ENCODE measurements around the gene DPYSL4.

DPYSL4 gene

GRCh38 chr10:132167041-132167674 lies 19.6 kb upstream of the DPYSL4 start:
- H3K27ac ChIP-seq (ENCODE audit: low read length), result no peak overlapping the region
- H3K4me1 ChIP-seq (ENCODE audit: insufficient read depth, low read length), result peaks cover 3% of the 10 kb centered on the region; the same call in 1 of the 2 replicates
- no peaks in the 10 kb centered on the region for H3K27me3 ChIP-seq (ENCODE audit: insufficient read depth, low read length)
- H3K4me3 ChIP-seq (ENCODE audit: low read length), result no peak overlapping the region
- no peaks in the 10 kb centered on the region for H3K9me3 ChIP-seq (ENCODE audit: insufficient read depth, low read depth, low read length)
- H3K9ac ChIP-seq (ENCODE audit: low read depth, low read length), result no peak overlapping the region
- H3K36me3 ChIP-seq (ENCODE audit: insufficient read depth, low read depth, low read length), result no peaks in the 10 kb centered on the region

- Histone ChIP-seq H3K27me3 (ENCODE audit: insufficient read depth, low read length) (no peaks in the 10 kb centered on the region), H3K9ac (ENCODE audit: low read depth, low read length) (no peak overlapping the region), H3K9me3 (ENCODE audit: insufficient read depth, low read depth, low read length) (no peaks in the 10 kb centered on the region), H3K4me3 (ENCODE audit: low read length) (no peak overlapping the region), H3K4me1 (ENCODE audit: insufficient read depth, low read length) (peaks cover 1% of the 10 kb centered on the region; the same call in 1 of the 2 replicates), H3K27ac (ENCODE audit: low read length) (no peak overlapping the region), H3K36me3 (ENCODE audit: insufficient read depth, low read depth, low read length) (no peaks in the 10 kb centered on the region)
Measured at GRCh38 chr10:132167976-132168375, 18.8 kb upstream of the DPYSL4 start.

- Histone ChIP-seq H3K9me3 (ENCODE audit: insufficient read depth, low read depth, low read length) (no peaks in the 10 kb centered on the region), H3K9ac (ENCODE audit: low read depth, low read length) (no peak overlapping the region), H3K36me3 (ENCODE audit: insufficient read depth, low read depth, low read length) (no peaks in the 10 kb centered on the region), H3K27me3 (ENCODE audit: insufficient read depth, low read length) (no peaks in the 10 kb centered on the region), H3K4me1 (ENCODE audit: insufficient read depth, low read length) (no peaks in the 10 kb centered on the region), H3K4me3 (ENCODE audit: low read length) (no peak overlapping the region), H3K27ac (ENCODE audit: low read length) (no peak overlapping the region)
Measured at GRCh38 chr10:132168571-132169030, 18.1 kb upstream of the DPYSL4 start.

- no peaks in the 10 kb centered on the region for H3K27me3 ChIP-seq (ENCODE audit: insufficient read depth, low read length)
- no peak overlapping the region for H3K27ac ChIP-seq (ENCODE audit: low read length)
- H3K4me3 ChIP-seq (ENCODE audit: low read length), result no peak overlapping the region
- H3K9me3 ChIP-seq (ENCODE audit: insufficient read depth, low read depth, low read length), result no peaks in the 10 kb centered on the region
- no peak overlapping the region for H3K9ac ChIP-seq (ENCODE audit: low read depth, low read length)
- H3K36me3 ChIP-seq (ENCODE audit: insufficient read depth, low read depth, low read length), result no peaks in the 10 kb centered on the region
- H3K4me1 ChIP-seq (ENCODE audit: insufficient read depth, low read length), result no peaks in the 10 kb centered on the region
Measured at GRCh38 chr10:132169031-132169765, 17.6 kb upstream of the DPYSL4 start.

- no peaks in the 10 kb centered on the region for H3K4me1 ChIP-seq (ENCODE audit: insufficient read depth, low read length)
- no peaks in the 10 kb centered on the region; the same call in 1 of the 2 replicates for H3K27me3 ChIP-seq (ENCODE audit: insufficient read depth, low read length)
- H3K27ac ChIP-seq (ENCODE audit: low read length), result no peak overlapping the region
- H3K4me3 ChIP-seq (ENCODE audit: low read length), result no peak overlapping the region
- H3K9ac ChIP-seq (ENCODE audit: low read depth, low read length), result no peak overlapping the region
- no peaks in the 10 kb centered on the region for H3K9me3 ChIP-seq (ENCODE audit: insufficient read depth, low read depth, low read length)
- H3K36me3 ChIP-seq (ENCODE audit: insufficient read depth, low read depth, low read length), result no peaks in the 10 kb centered on the region
Measured at GRCh38 chr10:132169766-132170560, 16.8 kb upstream of the DPYSL4 start.

- Histone ChIP-seq H3K36me3 (ENCODE audit: insufficient read depth, low read depth, low read length) (no peaks in the 10 kb centered on the region), H3K27ac (ENCODE audit: low read length) (no peak overlapping the region), H3K4me3 (ENCODE audit: low read length) (no peak overlapping the region), H3K27me3 (ENCODE audit: insufficient read depth, low read length) (peaks cover 8% of the 10 kb centered on the region), H3K9ac (ENCODE audit: low read depth, low read length) (no peak overlapping the region), H3K9me3 (ENCODE audit: insufficient read depth, low read depth, low read length) (no peaks in the 10 kb centered on the region), H3K4me1 (ENCODE audit: insufficient read depth, low read length) (peaks cover 2% of the 10 kb centered on the region; the same call in 1 of the 2 replicates)
Measured at GRCh38 chr10:132170561-132171361, 16.0 kb upstream of the DPYSL4 start.

- H3K4me3 ChIP-seq (ENCODE audit: low read length), result no peak overlapping the region
- peaks cover 24% of the 10 kb centered on the region for H3K27me3 ChIP-seq (ENCODE audit: insufficient read depth, low read length)
- no peak overlapping the region for H3K27ac ChIP-seq (ENCODE audit: low read length)
- no peaks in the 10 kb centered on the region for H3K36me3 ChIP-seq (ENCODE audit: insufficient read depth, low read depth, low read length)
- no peaks in the 10 kb centered on the region for H3K9me3 ChIP-seq (ENCODE audit: insufficient read depth, low read depth, low read length)
- no peak overlapping the region for H3K9ac ChIP-seq (ENCODE audit: low read depth, low read length)
- H3K4me1 ChIP-seq (ENCODE audit: insufficient read depth, low read length), result peaks cover 8% of the 10 kb centered on the region; the same call in 1 of the 2 replicates
Measured at GRCh38 chr10:132172091-132173066, 14.4 kb upstream of the DPYSL4 start.

- peaks cover 27% of the 10 kb centered on the region for H3K27me3 ChIP-seq (ENCODE audit: insufficient read depth, low read length)
- no peaks in the 10 kb centered on the region for H3K36me3 ChIP-seq (ENCODE audit: insufficient read depth, low read depth, low read length)
- H3K4me3 ChIP-seq (ENCODE audit: low read length), result no peak overlapping the region
- H3K27ac ChIP-seq (ENCODE audit: low read length), result no peak overlapping the region
- no peak overlapping the region for H3K9ac ChIP-seq (ENCODE audit: low read depth, low read length)
- H3K9me3 ChIP-seq (ENCODE audit: insufficient read depth, low read depth, low read length), result no peaks in the 10 kb centered on the region
- peaks cover 8% of the 10 kb centered on the region; the same call in 1 of the 2 replicates for H3K4me1 ChIP-seq (ENCODE audit: insufficient read depth, low read length)
Measured at GRCh38 chr10:132173185-132173584, 13.6 kb upstream of the DPYSL4 start.

- Histone ChIP-seq H3K4me1 (ENCODE audit: insufficient read depth, low read length) (peaks cover 8% of the 10 kb centered on the region; the same call in 1 of the 2 replicates), H3K9ac (ENCODE audit: low read depth, low read length) (no peak overlapping the region), H3K9me3 (ENCODE audit: insufficient read depth, low read depth, low read length) (no peaks in the 10 kb centered on the region), H3K27me3 (ENCODE audit: insufficient read depth, low read length) (peaks cover 27% of the 10 kb centered on the region), H3K27ac (ENCODE audit: low read length) (no peak overlapping the region), H3K36me3 (ENCODE audit: insufficient read depth, low read depth, low read length) (no peaks in the 10 kb centered on the region), H3K4me3 (ENCODE audit: low read length) (no peak overlapping the region)
Measured at GRCh38 chr10:132174237-132174636, 12.5 kb upstream of the DPYSL4 start.

GRCh38 chr10:132175408-132175807 lies 11.3 kb upstream of the DPYSL4 start:
- Histone ChIP-seq H3K27ac (ENCODE audit: low read length) (no peak overlapping the region), H3K4me3 (ENCODE audit: low read length) (no peak overlapping the region), H3K4me1 (ENCODE audit: insufficient read depth, low read length) (peaks cover 8% of the 10 kb centered on the region; the same call in 1 of the 2 replicates), H3K9ac (ENCODE audit: low read depth, low read length) (no peak overlapping the region), H3K27me3 (ENCODE audit: insufficient read depth, low read length) (peaks cover 27% of the 10 kb centered on the region), H3K36me3 (ENCODE audit: insufficient read depth, low read depth, low read length) (no peaks in the 10 kb centered on the region), H3K9me3 (ENCODE audit: insufficient read depth, low read depth, low read length) (no peaks in the 10 kb centered on the region)
